ENCODE results near the gene SLC25A11. TPM values are rescaled to one million over a fixed set of nuclear protein-coding genes. Genes with fewer than 3 reads are reported as not detected.

The SLC25A11 gene
- total and polyA plus RNA-seq, 4 donors: 28.5 to 54.1 (median 46.0) TPM

- Histone ChIP-seq H3K9me3 (ENCODE audit: control insufficient read depth in 4 of 4, low read length in 3 of 4) (no peaks in the 10 kb centered on the region), H3K36me3 (ENCODE audit: control insufficient read depth in 4 of 4, insufficient read depth in 3 of 4, low read depth in 1 of 4, low read length in 3 of 4) (peaks cover 4 to 23% (median 11%) of the 10 kb centered on the region in 4 donors), H3K4me1 (ENCODE audit: control insufficient read depth in 4 of 4, insufficient read depth in 4 of 4, low read length in 3 of 4) (peaks cover 8 to 61% (median 46%) of the 10 kb centered on the region in 4 donors), H3K27me3 (ENCODE audit: control insufficient read depth in 4 of 4, insufficient read depth in 4 of 4, low read length in 3 of 4) (no peaks in the 10 kb centered on the region), H3K9ac (ENCODE audit: low read depth in 1 of 2, low read length in 2 of 2) (peak overlapping the region; percentile 87 to 91), H3K27ac (ENCODE audit: low read depth in 1 of 2, low read length in 2 of 2) (peak overlapping the region; percentile 95 to 96), H3K4me3 (ENCODE audit: low read depth in 1 of 3, low read length in 3 of 3) (peak overlapping the region; percentile 90 to 96 (median 91))
- under 1% methylated on average over 56 of the region's 56 CpGs for WGBS
- peak; percentile 73 for DNase-seq (ENCODE audit: low spot score)
- no peak for TF ChIP-seq EGR1 (IDR thresholded peaks at IDR 0.05; ENCODE audit: low read depth in 2 of 2)
- peak; percentile 66 for TF ChIP-seq GABPA (IDR thresholded peaks at IDR 0.05 in 1 of 2, conservative IDR thresholded peaks at IDR 0.05 in 1 of 2)
- TF ChIP-seq NR2F2 (IDR thresholded peaks at IDR 0.05): no peak
Observed at GRCh38 chr17:4947411-4948165, 7.7 kb upstream of the SLC25A11 start.

- no peak for DNase-seq (ENCODE audit: low spot score)
- Histone ChIP-seq H3K27me3 (ENCODE audit: control insufficient read depth in 4 of 4, insufficient read depth in 4 of 4, low read length in 3 of 4) (no peaks in the 10 kb centered on the region), H3K4me1 (ENCODE audit: control insufficient read depth in 4 of 4, insufficient read depth in 4 of 4, low read length in 3 of 4) (peaks cover 8 to 60% (median 46%) of the 10 kb centered on the region in 4 donors), H3K4me3 (ENCODE audit: low read depth in 1 of 3, low read length in 3 of 3) (peak overlapping the region; percentile 71 to 96 (median 91)), H3K27ac (ENCODE audit: low read depth in 1 of 2, low read length in 2 of 2) (peak overlapping the region; percentile 95 to 96), H3K9ac (ENCODE audit: low read depth in 1 of 2, low read length in 2 of 2) (peak overlapping the region; percentile 61 to 85), H3K36me3 (ENCODE audit: control insufficient read depth in 4 of 4, insufficient read depth in 3 of 4, low read depth in 1 of 4, low read length in 3 of 4) (peaks cover 6 to 26% (median 12%) of the 10 kb centered on the region in 4 donors), H3K9me3 (ENCODE audit: control insufficient read depth in 4 of 4, low read length in 3 of 4) (no peaks in the 10 kb centered on the region)
- no peak for TF ChIP-seq ATF3 (IDR thresholded peaks at IDR 0.05)
- TF ChIP-seq EGR1 (IDR thresholded peaks at IDR 0.05; ENCODE audit: low read depth in 2 of 2): no peak
- no peak for TF ChIP-seq YY1 (IDR thresholded peaks at IDR 0.05)
- no peak for TF ChIP-seq FOXA1 (IDR thresholded peaks at IDR 0.05)
- TF ChIP-seq REST (IDR thresholded peaks at IDR 0.05): no peak
- TF ChIP-seq JUND (IDR thresholded peaks at IDR 0.05): no peak
- TF ChIP-seq RAD21 (IDR thresholded peaks at IDR 0.05): no peak
- TF ChIP-seq SP1 (IDR thresholded peaks at IDR 0.05): no peak
- TF ChIP-seq GABPA (IDR thresholded peaks at IDR 0.05 in 1 of 2, conservative IDR thresholded peaks at IDR 0.05 in 1 of 2): no peak
- no peak for TF ChIP-seq FOXA2 (IDR thresholded peaks at IDR 0.05)
- no peak for TF ChIP-seq CTCF (IDR thresholded peaks at IDR 0.05; ENCODE audit: low read depth, low read length, missing input control)
- no peak for TF ChIP-seq ZBTB33 (IDR thresholded peaks at IDR 0.05)
- WGBS: 1% methylated on average over 7 of the region's 7 CpGs
Observed at GRCh38 chr17:4947010-4947410, 7.2 kb upstream of the SLC25A11 start.

Measured in liver (tissue), 9 donors.